Measurements from ENCODE around the gene EML1. TPM values are rescaled to one million over a fixed set of nuclear protein-coding genes. Genes with fewer than 3 reads are reported as not detected.

The EML1 gene
- total RNA-seq, 1 donor from 2014 or later = 28.3 TPM

DNA sequence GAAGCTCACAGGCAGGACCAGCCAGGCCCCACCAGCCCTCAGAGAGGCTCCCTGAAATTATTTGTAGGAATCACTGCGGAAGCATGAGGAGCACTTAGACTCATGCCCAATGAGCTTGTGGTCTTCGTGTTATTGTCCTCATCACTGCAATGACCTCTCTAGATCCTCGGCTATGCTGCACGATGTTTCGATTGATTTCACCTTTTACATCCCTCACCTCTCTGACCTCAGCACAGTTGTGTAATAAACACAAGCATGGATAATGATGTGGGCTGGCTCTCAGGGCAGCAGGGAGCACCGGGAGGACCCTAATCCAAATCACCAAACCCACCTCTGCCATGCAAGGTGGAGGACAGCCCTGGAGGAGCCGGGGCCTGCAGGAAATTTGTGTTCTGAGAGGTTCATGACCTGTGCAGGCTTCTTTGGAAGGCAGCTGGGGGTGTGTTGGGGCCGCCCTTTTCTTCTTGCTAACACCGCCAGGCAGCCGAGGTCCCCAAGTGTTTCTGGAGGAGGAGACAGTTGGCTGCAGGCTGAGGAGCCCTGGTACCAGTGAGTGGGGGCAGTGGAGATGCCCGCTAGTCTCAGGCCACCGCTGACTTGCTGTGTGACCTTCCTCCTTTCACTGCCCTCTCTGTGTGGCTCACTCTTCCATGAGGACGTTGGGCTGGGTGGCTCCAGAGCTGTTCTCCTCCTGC, 29.5 kb upstream of the EML1 start:
- no peaks in the 10 kb centered on the region for H3K9me3 ChIP-seq
- H3K36me3 ChIP-seq = no peaks in the 10 kb centered on the region
- intact Hi-C loops (cut with DNase I) = loop anchor here (10.0 kb wide), 1 partner anchor 541 kb away; the partner anchor contains the start of gene SLC25A29
- H3K27ac ChIP-seq = no peak overlapping the region
- H3K4me3 ChIP-seq = no peak overlapping the region
- DNase-seq (ENCODE audit: low spot score in 2 of 2) = no peak
- H3K27me3 ChIP-seq = no peaks in the 10 kb centered on the region
- TF ChIP-seq, protein P1, sequence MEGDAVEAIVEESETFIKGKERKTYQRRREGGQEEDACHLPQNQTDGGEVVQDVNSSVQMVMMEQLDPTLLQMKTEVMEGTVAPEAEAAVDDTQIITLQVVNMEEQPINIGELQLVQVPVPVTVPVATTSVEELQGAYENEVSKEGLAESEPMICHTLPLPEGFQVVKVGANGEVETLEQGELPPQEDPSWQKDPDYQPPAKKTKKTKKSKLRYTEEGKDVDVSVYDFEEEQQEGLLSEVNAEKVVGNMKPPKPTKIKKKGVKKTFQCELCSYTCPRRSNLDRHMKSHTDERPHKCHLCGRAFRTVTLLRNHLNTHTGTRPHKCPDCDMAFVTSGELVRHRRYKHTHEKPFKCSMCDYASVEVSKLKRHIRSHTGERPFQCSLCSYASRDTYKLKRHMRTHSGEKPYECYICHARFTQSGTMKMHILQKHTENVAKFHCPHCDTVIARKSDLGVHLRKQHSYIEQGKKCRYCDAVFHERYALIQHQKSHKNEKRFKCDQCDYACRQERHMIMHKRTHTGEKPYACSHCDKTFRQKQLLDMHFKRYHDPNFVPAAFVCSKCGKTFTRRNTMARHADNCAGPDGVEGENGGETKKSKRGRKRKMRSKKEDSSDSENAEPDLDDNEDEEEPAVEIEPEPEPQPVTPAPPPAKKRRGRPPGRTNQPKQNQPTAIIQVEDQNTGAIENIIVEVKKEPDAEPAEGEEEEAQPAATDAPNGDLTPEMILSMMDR (IDR thresholded peaks at IDR 0.05) = no peak
- peaks cover 10 to 16% of the 10 kb centered on the region in 2 donors for H3K4me1 ChIP-seq

DNA sequence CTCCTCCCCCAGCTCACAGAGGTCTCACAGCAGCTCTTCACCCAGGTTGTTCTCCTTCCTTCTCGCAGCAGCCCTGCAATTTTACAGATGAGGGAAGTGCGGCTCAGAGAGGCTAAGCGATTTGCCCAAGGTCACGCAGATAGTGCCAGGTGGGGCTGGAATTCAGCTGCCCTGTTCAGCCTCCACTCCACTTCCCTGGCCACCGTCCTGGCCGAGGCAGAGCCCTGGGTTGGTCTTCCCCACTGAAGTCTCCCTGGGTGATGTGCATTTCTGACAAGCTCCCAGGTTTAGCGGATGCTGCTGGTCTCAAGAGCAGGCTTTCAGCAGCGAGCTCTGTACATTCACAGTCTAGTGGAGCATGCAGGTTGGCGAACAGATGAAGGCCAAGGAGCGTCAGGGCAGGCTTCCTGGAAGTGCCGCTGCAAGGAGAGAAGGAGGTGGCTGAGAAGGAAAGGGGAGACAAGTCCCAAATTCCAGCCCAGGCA, 28.9 kb upstream of the EML1 start:
- H3K27ac ChIP-seq = no peak overlapping the region
- TF ChIP-seq, protein P1 (IDR thresholded peaks at IDR 0.05) = no peak
- DNase-seq (ENCODE audit: low spot score in 2 of 2) = no peak

DNA sequence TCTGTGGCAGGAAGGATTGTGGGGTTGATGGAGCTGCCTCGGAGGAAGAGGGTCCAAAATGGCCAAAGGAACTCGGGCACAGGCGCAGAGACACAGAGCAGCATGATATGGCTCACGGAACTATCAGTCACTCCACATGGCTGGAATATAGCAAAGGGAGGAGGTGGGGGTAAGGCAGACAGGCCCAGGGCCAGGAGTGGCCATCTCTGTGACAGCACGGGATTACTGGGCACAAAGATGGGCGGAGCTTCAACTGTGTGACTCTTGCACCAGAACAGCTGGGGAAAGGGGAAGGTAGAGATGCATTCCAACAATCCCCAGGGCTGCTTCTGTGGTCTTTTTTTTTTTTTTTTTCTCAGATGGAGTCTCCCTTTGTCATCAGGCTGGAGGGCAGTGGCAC, 24.8 kb upstream of the EML1 start:
- Histone ChIP-seq H3K27ac (peak overlapping the region; percentile 89 to 95), H3K36me3 (no peaks in the 10 kb centered on the region), H3K4me1 (peaks cover 10 to 16% of the 10 kb centered on the region in 2 donors), H3K9me3 (no peaks in the 10 kb centered on the region), H3K4me3 (no peak overlapping the region), H3K27me3 (no peaks in the 10 kb centered on the region)
- TF ChIP-seq, protein P1 (IDR thresholded peaks at IDR 0.05) = no peak
- DNase-seq (ENCODE audit: low spot score in 2 of 2) = no peak
- intact Hi-C loops (cut with DNase I) = loop anchor here (10.0 kb wide), 1 partner anchor 536 kb away; the partner anchor contains the start of gene SLC25A29

More for the DNA sequence above, 28.9 kb upstream of the EML1 start:
- no peaks in the 10 kb centered on the region for H3K27me3 ChIP-seq
- peaks cover 10 to 16% of the 10 kb centered on the region in 2 donors for H3K4me1 ChIP-seq
- no peaks in the 10 kb centered on the region for H3K36me3 ChIP-seq
- no peaks in the 10 kb centered on the region for H3K9me3 ChIP-seq
- H3K4me3 ChIP-seq = no peak overlapping the region
- intact Hi-C loops (cut with DNase I) = loop anchor here (10.0 kb wide), 1 partner anchor 541 kb away; the partner anchor contains the start of gene SLC25A29

DNA sequence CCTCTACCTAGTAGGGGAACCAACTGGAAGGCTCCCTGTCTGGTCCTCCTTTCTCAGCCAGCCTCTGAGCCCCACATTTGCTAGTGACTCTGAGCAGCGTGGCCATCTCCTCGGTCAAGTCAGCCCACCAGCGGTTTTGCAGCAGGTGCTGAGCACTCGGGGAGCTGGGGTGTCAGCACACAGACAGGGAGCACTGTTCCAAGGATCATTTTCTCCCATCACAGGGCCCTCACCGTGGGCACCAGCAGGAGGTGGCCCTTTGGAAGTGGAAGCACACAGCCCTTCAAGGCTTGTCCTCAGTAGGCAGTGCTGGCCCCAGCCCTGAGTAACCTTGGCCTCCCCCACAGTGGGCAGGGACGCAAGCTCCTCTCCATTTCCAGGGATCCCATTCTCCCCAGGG, 24.1 kb upstream of the EML1 start:
- H3K9me3 ChIP-seq = no peaks in the 10 kb centered on the region
- intact Hi-C loops (cut with DNase I) = loop anchor here (10.0 kb wide), 1 partner anchor 536 kb away; the partner anchor contains the start of gene SLC25A29
- H3K27me3 ChIP-seq = no peaks in the 10 kb centered on the region
- peak overlapping the region in 1 of 2 donors; percentile 6 for H3K27ac ChIP-seq
- DNase-seq (ENCODE audit: low spot score in 2 of 2) = no peak
- H3K4me3 ChIP-seq = no peak overlapping the region
- TF ChIP-seq, protein P1 (IDR thresholded peaks at IDR 0.05) = no peak
- peaks cover 10 to 16% of the 10 kb centered on the region in 2 donors for H3K4me1 ChIP-seq
- H3K36me3 ChIP-seq = no peaks in the 10 kb centered on the region

DNA sequence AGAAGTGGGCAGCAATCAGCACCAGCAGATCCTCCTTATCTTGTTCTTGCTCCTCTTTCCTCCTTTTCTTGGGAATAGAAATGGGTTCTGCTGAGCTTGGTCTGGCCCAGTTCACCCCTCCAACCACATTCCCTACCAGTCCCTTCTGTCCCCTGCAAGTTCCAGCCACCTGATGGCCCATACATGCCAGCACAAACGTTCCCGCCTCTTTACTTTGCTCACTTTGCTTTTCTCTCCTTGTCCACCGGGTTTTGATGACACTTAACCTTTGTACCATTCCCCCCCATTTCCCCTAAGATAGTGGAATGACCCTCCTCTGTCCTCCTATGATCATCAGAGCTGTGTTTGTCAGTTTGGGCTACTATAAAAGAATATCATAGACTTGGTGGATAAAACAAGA, 23.4 kb upstream of the EML1 start:
- TF ChIP-seq, protein P1 (IDR thresholded peaks at IDR 0.05) = no peak
- no peaks in the 10 kb centered on the region for H3K9me3 ChIP-seq
- peaks cover 10 to 16% of the 10 kb centered on the region in 2 donors for H3K4me1 ChIP-seq
- H3K27me3 ChIP-seq = no peaks in the 10 kb centered on the region
- no peak for DNase-seq (ENCODE audit: low spot score in 2 of 2)
- H3K27ac ChIP-seq = no peak overlapping the region
- intact Hi-C loops (cut with DNase I) = loop anchor here (10.0 kb wide), 1 partner anchor 535 kb away; the partner anchor contains the start of gene SLC25A29
- H3K4me3 ChIP-seq = no peak overlapping the region
- no peaks in the 10 kb centered on the region for H3K36me3 ChIP-seq

All from ascending aorta (tissue), 2 donors.